HFF-Myc (cell line): ENCODE data around the gene CCN5.

Source experiments
- DNase-seq: peaks from one replicate; pipeline ENCODE4 v3.0.0-alpha.2; 2011; ENCODE audit warnings: low read depth; ENCODE audit errors: extremely low read depth
- H3K4me3 ChIP-seq: replicated peaks from 2 replicates; pipeline ENCODE4 v1.5.1; 2011; ENCODE audit warnings: low read depth, mild to moderate bottlenecking, control low read depth, low read length
- CTCF ChIP-seq: IDR thresholded peaks from 2 replicates; pipeline ENCODE4 v1.5.1; 2012; ENCODE audit warnings: mild to moderate bottlenecking, low read depth, low read length, control low read depth; ENCODE audit errors: missing control alignments

The CCN5 gene

DNA sequence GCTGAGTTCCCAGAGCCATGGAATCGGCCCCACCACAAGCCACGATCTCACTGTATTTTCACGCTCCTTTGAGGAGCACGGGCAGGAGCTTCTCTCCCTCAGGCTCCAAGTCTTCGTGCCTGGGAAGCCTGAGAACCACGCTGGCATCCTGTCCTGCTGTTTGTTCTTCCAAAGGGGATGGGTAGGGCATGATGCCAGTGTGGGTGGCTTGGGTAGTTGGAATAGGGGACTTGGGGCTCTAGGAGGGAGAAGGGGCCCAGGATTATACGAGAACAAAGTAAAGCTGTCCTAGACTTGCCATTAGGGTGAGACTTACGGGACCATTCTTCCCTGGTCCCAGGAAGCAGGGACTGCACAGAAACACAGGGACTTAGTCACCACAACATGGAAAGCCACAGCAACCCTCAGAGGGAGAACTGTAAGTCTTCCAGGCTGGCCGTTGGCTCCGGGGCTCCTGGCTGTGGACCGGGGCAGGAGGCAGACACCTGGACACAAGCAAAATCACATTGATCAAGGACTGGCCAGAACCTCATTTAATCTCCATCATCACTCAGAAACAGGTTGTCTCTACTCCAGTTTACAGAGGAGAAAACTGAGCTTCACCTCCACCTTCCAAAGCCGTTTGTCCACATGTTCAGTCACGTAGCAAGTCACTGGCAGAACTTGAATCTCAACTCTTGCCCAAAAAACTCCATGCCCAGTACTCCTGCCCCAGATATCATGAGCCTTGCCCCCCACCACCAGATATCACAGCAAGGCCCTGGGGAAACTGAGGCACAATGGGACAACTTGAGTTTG lies 1.3 kb downstream of the CCN5 start:
- H3K4me3 ChIP-seq, result no peak overlapping the region
- no peak for TF ChIP-seq CTCF
- DNase-seq, result no peak

- H3K4me3 ChIP-seq, result no peak overlapping the region
- DNase-seq, result no peak
- TF ChIP-seq CTCF, result peak; percentile 25
Observed at GRCh38 chr20:44717986-44718385, 2.8 kb downstream of the CCN5 start.

DNA sequence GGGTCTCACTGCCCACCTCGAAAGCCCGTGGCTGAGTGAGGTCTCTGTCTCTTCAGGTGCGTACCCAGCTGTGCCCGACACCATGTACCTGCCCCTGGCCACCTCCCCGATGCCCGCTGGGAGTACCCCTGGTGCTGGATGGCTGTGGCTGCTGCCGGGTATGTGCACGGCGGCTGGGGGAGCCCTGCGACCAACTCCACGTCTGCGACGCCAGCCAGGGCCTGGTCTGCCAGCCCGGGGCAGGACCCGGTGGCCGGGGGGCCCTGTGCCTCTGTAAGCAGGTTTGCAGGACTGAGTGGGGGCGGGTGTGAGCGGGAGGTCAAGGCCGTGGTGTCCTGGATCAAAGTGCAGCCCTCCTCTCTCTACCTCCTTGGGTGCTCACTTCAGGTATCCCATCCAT lies 4.7 kb downstream of the CCN5 start:
- DNase-seq, result no peak
- no peak for TF ChIP-seq CTCF
- no peak overlapping the region for H3K4me3 ChIP-seq

DNA sequence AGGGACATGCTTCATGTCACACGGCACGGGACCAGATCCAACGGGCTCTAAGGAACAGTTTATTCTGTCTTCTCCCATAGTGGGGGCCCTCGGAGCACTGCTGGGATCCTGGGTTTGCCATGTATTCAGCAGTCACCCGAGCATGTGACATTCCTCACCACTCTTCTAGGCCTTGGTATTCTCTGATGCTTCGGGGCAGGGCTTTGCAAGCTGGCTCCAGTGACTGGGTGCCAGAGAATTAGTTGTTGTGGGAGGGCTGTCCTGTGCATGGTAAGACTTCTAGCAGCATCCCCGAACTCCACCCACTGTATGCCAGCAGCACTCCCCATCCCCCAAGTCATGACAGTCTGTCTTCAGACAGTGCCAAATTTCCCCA lies 5.4 kb downstream of the CCN5 start:
- TF ChIP-seq CTCF, result no peak
- H3K4me3 ChIP-seq, result no peak overlapping the region
- no peak for DNase-seq

DNA sequence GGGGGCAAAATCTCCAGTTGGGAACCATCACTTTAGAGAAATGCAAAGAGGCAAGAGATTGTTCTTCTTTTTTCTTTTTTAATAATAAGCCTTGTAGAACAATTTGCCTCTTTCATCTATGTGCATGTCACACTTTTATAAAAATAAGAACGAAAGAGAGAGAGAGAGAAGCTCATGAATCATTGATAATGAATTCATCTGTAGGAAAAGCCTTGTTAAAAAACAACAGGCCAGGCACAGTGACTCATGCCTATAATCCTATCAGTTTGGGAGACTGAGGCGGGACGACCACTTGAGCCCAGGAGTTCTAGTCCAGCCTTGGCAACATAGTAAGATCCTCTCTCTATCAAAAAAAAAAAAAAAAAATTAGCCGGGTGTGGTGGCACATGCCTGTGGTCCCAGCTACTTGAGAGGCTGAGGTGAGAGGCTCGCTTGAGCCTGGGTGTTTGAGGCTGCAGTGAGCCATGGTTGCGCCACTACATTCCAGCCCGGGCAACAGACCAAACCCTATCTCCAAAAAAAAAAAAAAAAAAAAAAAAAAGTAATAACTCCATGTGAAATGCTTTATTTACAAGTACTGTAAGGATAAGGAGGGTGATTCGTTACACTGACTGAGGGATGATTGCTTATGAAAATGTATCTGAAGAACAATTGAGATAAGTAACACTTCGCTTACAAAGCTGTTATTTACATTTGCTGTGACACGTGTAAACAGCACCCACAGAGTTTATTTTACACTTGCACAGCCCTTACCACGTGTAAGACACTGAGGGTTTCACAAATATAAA lies 6.0 kb downstream of the CCN5 start:
- no peak for DNase-seq
- TF ChIP-seq CTCF, result no peak
- no peak overlapping the region for H3K4me3 ChIP-seq

DNA sequence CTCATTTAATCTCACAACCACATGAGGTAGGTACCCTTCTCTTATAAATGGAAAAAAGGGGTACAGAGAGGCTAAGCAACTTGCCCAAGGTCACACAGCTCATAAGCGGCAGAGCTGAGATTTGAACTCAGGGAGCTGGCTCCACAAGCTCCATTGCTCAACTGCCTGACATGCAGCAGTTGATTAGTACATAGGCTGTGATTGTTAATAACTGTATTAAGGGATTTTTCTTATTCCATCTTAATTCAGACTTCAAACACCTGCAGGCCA lies 6.6 kb downstream of the CCN5 start:
- no peak for TF ChIP-seq CTCF
- no peak overlapping the region for H3K4me3 ChIP-seq
- DNase-seq, result no peak

- no peak for TF ChIP-seq CTCF
- no peak overlapping the region for H3K4me3 ChIP-seq
- DNase-seq, result no peak
Observed at GRCh38 chr20:44722990-44723389, 7.8 kb downstream of the CCN5 start.
